Fibroblast of skin of scalp (primary cell): ENCODE measurements around the gene LENG8.
"Not testable (repeated sequence)": the region's sequence is repeated elsewhere in the genome, so short reads cannot be mapped to it uniquely, and the experiment has no call there.

Experiments
- DNase-seq: peaks from one replicate; pipeline ENCODE4 v3.0.0-alpha.2; 2013

LENG8 gene

GRCh38 chr19:54485851-54486250 is 36.9 kb downstream of the LENG8 start:
- DNase-seq = no peak

GRCh38 chr19:54489341-54489740 is 40.3 kb downstream of the LENG8 start:
- DNase-seq = no peak

DNA sequence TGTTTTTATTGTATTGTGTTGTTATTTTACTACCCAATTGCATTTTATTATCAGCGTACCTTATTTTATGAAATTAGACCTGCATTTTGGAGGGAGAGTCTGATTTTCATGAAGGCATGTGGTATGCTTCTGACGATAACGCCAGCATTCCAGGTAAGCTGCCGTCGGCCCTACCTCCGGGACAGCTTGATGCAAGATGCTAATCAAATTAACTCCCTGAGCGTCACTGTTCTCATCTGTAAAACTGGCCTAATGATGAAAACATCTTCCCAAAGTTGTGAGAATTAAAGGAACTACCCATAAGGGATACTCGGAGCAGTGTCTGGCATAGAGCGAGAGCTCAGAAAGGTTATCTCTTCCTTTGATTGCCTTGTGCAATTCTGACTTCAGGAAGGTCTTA is 40.8 kb downstream of the LENG8 start:
- no peak for DNase-seq

- DNase-seq = no peak
Observed at GRCh38 chr19:54492568-54492967, 43.6 kb downstream of the LENG8 start.

GRCh38 chr19:54493056-54493455 is 44.1 kb downstream of the LENG8 start:
- DNase-seq = not testable (repeated sequence)

DNA sequence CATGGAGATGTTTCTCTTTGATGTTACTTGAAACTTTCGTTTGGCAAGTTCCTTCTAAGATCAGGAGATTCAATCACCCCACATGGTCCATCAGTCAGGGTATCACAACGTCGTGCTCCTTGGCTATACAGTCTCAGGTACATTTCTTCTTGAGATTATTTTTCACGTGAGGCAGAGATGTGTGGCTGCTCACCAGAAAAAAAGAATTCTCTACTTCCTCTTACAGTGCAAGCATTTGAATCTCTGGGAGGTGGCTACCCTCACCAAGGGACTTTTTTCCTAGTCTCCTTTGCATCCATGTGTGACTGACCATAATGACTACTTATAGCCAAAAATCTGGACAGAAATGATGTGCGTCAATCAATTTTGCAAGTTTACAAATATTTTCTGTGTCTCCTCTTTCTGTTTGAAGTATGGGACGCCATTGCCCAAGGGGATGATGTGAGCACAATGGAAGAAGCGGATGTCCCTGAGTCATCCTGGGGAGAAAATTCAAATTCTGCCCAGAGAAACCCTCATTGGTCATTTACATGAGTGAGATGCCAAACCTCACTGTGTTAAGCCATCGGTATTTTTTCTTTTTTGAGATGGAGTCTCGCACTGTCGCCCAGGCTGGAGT is 45.1 kb downstream of the LENG8 start:
- no peak for DNase-seq

DNA sequence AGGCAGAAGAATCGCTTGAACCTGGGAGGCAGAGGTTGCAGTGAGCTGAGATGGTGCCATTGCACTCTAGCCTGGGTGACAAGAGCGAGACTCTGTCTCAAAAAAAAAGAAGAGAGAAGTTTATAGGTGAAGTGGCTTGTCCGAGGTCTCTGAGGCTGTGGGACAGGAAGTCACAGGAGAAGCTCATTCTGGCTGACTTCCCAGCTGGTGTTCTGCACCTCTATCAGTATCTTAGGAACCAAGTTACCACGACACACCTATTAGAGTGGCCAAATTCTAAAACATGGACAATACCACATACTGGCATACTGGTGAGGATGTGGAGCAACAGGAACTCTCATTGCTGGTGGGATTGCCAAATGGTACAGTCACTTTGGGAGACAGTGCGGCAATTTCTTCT is 46.3 kb downstream of the LENG8 start:
- not testable (repeated sequence) for DNase-seq

DNA sequence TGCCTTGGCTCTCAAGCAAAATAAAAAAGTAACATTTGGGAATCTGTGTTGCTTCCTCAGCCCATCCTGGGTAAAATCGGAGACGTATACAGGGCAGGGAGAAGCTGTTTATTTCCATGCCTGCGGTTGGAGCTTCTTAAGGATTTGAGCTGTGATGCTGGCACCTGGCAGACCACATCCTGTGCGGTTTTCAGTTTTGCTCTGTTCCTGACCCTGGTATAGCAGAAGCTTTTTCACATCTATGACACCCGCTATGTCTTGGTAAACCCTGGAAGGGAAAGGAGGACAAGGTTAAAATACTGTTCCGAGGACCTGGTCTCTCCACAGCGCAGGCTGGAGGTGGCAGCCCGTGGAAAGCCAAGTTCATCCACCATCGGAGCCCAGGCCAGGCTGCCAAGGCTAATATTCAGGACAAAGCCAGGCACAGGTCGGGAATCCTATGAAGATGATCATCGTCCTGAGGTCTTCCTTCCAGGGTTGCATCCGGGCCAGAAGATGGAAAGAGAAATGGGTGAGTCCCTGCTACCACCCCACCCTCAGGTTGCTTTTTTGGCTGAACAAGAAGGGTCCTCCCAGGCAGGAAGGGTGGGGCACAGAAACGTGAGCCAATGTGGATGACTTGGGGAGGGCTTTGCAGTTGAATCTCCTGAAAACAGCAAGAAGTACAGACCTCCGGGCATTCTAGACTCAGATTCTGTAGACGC is 48.9 kb downstream of the LENG8 start:
- DNase-seq = not testable (repeated sequence)

- not testable (repeated sequence) for DNase-seq
Observed at GRCh38 chr19:54498451-54498772, 49.4 kb downstream of the LENG8 start.

DNA sequence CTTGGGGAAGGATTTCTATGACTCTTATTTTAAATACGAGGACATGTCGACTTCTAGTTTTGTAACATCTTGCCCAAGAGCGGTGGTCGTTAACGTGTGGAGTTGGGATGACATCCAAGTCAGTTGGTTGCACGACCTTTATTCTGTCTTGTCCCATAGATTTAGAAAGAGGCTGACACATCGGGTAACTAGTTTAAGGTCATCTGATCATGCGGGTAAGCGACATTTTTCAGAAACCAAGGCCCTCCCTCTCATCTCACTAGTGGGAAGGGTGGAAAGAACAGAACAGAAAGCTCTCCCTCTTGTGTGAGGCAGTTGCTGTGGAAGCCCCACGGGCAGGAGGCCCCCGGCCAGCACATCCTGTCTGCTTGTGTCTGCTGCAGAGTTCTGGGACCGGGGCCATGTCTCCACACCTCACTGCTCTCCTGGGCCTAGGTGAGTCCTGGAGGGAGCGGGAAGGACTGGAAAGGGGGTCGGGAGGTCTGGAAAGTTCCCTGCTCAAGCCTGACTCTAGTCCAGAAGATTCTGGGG is 53.6 kb downstream of the LENG8 start, which contains the start of gene LAIR2:
Gene LAIR2 (plus strand): TSS at position 314 of the 531 bp plus-strand sequence. CDS start 88 bp downstream, at position 402.
- no peak for DNase-seq

DNA sequence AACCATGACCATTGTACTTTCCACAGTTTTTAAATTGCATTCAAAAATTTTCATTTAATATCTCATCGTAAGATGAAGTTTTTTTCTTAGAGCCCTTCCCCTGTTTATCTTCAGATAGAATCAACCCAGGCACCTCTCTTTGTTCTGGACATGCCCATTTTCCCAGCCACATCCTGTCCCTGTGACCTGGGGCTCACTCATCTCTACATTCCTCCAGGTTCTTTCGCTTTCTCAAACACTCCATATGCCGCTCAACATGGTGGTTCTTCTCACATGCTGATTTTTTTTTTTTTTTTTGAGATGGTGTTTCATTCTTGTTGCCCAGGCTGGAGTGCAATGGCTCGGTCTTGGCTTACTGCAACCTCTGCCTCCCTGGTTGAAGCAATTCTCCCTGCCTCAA is 56.5 kb downstream of the LENG8 start:
- DNase-seq = not testable (repeated sequence)

DNA sequence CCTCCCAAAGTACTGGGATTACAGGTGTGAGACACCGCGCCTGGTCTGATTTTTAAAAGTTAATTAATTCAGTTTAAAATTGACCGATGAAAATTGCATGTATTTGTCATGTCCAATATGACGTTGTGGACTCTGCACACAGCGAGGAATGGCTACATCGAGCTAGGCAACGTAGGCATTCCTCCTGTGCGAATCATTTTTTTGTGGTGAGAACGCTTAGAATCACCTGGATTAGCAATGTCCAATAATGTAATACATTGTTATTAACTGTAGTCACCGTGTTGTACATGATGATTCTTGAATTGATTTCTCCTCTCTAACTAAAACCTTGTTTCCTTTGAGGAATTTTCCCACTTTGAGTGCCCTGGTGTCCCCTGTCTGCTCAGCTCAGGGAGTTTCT is 57.1 kb downstream of the LENG8 start:
- no peak for DNase-seq

DNA sequence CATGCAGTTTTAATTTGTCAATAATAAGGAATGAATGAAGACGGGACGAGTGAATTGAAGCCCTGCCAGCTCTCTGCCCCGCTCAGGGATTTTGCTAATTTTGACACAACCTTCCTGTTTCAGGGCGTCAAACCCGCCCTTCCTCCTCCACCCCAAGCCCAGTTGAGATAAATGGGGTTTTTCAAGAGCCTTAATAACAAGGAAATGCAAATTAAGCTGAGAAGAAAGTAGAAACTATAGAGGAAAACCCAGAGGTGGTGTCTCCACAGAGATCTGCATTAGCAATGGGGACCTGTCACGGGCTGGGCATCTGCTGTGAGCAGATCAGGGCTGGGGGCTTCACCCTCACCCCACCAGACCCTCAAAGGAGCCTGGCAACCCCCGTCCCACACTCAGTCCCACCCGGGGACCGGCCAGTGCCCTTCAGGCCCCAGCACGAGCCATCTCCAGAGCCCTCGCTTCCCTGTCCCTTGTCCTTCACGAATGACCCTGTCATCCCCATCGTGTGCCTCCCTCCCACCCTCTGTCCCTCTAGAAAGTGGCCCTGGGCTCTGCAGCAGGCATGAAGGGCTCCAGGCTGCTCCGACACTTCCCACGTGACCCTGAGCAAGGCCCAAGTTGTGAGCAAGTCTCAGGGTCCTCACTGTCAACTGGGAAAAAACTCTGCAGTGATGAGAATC is 58.2 kb downstream of the LENG8 start:
- DNase-seq = not testable (repeated sequence)

DNA sequence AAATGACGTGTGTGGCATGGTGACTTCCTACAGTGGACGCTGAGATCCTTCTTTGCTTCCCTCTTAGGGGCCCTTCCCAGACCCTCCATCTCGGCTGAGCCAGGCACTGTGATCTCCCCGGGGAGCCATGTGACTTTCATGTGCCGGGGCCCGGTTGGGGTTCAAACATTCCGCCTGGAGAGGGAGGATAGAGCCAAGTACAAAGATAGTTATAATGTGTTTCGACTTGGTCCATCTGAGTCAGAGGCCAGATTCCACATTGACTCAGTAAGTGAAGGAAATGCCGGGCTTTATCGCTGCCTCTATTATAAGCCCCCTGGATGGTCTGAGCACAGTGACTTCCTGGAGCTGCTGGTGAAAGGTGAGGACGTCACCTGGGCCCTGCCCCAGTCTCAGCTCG is 58.8 kb downstream of the LENG8 start:
- no peak for DNase-seq

DNA sequence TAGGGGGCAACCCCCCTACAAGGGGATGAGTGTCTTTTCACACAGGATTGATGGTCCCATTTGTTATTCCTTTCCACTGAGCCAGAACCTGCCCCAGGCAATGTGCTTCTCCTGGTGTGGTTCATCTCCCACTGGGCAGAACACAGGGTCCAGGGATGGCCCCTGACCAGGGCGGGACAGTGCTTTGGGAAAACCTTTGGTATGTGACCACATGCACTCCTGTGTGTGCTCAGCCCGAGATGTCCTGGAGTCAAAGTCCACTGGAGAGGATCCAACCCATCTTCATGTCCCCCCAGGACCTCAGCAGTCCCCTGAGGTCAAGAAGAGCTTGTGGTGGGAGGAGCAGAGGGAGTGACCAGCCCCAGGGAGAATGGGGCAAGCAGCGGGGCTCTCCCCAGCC is 59.5 kb downstream of the LENG8 start:
- DNase-seq = not testable (repeated sequence)

- not testable (repeated sequence) for DNase-seq
Observed at GRCh38 chr19:54509200-54509940, 60.4 kb downstream of the LENG8 start.
